CD1c-positive myeloid dendritic cell (primary cell): ENCODE measurements around the gene RTN4R.

Source experiments
- DNase-seq: peaks from one replicate; pipeline ENCODE4 v3.0.0-alpha.2; 2016; ENCODE audit errors: extremely low spot score

RTN4R gene

GRCh38 chr22:20228939-20229272 lies 39.2 kb downstream of the RTN4R start:
- no peak for DNase-seq

- DNase-seq, result no peak
Observed at GRCh38 chr22:20228055-20228938, 39.8 kb downstream of the RTN4R start.

DNA sequence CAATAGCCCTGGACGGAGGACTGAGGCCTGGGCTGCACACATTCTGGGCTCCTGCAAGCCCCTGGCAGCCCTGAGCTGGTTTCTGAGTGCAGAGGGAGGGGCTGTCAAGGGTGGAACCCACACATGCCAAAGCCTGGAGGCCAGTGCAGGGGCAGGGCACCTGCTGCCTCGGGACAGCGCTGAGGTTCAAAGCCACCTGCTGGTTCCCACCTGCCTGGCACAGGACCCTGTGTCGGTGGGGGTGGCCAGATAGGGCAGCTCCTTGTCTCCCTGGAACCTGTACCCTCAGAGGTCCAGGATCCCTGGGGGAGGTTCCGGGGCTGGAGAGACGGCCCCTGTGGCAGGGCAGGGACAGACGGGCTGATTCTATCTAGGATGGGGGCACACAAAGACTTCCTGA lies 40.8 kb downstream of the RTN4R start:
- no peak for DNase-seq

- no peak for DNase-seq
Observed at GRCh38 chr22:20226760-20227350, 41.3 kb downstream of the RTN4R start.

DNA sequence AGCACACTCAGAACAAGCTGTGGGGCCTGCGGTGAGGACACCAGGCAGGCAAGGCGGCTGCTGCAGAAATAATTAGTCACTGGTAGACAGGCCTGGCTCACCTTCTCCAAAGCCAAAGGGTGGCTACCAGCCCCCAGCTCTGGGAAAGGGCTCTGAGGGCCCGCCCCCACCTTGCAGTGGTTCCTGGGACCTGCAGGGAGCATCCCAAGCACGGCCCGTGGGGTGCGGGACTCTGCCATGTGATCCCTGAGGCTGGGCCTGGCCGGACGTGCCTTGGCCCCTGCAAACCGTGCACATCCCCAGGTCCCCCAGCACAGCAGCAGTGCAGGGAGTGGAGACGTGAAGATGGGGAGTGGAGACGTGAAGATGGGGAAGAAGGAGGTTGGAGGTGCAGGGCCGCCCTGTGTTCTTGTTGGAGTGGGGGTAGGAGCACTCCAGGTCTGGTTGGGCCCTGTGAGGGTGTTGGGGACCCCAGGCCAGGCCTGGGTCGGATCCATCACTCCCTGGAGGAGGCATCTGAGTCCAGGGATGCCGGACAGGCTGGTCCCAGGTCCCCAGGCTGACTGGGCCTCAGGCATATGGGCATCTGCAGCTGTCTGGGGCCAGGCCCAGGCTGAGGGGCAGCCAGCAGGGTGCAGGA lies 41.9 kb downstream of the RTN4R start:
- no peak for DNase-seq

GRCh38 chr22:20225693-20225966 lies 42.5 kb downstream of the RTN4R start:
- DNase-seq, result no peak

DNA sequence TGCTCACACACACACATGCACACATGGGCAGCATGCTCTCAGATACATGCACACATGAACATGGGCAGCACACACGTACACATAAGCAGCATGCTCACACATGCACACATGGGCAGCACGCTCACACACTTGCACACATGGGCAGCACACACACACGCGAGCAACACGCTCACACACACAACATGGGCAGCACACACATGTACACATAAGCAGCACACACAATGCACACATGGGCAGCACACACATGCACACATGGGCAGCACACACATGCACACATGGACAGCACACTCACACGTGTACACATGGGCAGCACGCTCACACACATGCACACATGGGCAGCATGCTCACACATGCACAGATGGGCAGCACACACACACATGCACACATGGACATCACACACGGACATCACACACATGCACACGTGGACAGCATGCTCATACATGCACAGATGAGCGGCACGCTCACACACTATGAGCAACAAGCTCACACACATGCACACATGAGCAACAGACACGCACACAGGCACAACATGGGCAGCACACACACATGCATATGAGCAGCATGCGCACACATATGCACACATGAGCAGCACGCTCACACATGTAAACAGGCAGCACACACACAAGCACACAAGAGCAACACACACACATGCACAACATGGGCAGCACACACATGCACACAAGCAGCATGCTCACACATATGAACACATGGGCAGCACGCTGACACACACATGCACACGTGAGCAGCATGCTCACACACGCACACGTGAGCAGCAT lies 43.0 kb downstream of the RTN4R start:
- no peak for DNase-seq

GRCh38 chr22:20224256-20224626 lies 43.9 kb downstream of the RTN4R start:
- no peak for DNase-seq

- DNase-seq, result no peak
Observed at GRCh38 chr22:20223421-20224255, 44.5 kb downstream of the RTN4R start.

GRCh38 chr22:20222764-20223420 lies 45.2 kb downstream of the RTN4R start:
- no peak for DNase-seq

DNA sequence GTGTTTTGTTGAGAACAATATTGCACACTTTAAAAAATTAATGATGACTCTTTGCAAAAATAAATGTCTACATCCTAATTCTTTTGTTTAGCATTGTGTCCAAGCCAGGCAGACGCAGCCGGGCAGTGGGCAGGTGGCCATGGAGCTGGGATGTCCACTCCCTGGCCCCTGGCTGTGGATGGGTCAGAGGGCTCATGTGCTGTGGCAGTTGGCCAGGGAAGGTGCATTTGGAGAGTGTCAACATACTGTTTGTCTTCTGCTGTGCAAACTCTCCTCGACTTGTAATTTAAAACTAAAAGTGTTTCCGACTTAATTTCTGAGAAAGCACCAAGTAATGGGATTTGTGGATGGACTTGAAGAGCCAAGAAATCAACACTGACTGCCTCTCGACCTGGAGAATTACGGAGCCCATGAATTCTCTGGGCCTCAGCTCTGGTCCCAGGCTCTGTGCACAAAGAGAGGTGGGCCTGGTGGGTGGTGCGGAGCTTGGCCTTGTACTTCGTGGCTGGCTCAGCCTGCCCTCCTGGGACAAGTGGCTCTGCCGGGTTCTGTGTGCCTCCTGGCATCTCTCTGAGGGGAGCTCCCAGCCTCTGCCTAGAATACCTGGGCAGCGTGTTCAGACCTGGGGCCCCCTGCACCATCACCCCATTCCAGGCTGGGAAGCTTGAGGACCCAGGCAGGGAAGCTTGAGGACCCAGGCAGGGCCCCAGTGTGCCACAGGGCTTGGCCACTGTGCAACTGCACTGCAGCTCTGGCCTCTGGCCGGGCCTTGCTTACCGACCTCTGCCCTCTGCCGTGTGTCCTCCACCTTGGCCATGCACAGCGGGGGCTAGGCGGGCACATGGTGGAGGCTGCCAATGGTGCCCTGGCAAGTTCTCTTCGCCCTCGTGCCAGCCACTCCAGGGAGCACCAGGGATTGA lies 46.4 kb downstream of the RTN4R start:
- DNase-seq, result no peak

GRCh38 chr22:20220629-20221026 lies 47.5 kb downstream of the RTN4R start:
- no peak for DNase-seq

GRCh38 chr22:20219667-20220628 lies 48.2 kb downstream of the RTN4R start:
- DNase-seq, result peak; percentile 6

GRCh38 chr22:20218987-20219386 lies 49.1 kb downstream of the RTN4R start:
- DNase-seq, result no peak

DNA sequence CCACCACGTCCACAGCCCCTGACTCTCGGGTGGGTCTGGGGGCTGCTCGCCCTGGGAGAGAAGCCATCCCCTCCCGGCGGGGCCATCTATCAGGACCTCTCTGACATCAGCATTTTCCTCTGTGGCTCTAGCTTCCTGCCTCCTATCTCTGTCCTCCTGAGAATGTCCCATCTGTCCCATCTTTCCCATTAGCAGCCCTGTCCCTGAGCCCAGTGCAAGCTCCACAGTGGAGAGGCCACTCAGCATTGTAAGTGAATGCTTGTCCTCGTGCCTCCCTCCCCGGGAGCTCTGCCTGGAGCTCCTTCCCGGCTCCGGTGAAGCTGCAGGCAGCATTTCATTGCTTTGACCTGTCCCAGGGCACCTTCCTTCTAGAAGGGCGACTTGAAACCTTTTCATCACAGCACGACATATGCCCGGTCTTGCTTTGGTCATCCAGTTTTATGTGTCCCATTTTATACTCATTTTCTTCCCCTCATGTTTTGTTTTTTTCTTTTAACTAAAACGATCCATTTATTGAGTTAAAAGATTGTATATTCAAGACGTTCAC lies 49.7 kb downstream of the RTN4R start:
- no peak for DNase-seq

GRCh38 chr22:20217563-20217962 lies 50.6 kb downstream of the RTN4R start:
- no peak for DNase-seq

DNA sequence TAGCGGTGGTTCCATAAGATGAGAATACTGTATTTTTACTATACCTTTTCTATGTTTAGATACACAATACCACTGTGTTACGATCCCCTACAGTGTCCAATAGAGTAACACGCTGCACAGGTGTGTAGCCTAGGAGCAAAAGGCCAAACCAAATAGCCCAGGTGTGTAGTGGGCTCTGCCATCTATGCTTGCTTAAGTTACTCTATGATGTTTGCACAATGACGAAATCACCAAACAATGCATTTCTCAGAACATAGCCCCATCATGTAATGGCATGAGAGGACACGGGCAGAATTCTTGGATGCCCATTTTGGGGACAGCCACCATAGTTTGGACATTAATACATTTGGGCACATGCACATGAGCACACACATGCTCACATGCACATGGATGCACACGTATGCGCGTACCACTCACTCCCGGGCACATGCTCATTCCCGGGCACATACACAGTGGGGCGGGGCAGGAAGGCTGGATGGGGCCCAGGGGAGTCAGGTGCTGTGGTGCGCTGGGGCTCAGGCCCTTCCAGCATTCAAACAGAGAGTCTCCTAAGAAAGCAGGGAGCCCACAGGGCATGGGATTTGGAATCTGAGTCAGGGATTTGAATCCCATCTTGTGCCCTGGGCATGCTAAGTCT lies 51.1 kb downstream of the RTN4R start:
- DNase-seq, result no peak

DNA sequence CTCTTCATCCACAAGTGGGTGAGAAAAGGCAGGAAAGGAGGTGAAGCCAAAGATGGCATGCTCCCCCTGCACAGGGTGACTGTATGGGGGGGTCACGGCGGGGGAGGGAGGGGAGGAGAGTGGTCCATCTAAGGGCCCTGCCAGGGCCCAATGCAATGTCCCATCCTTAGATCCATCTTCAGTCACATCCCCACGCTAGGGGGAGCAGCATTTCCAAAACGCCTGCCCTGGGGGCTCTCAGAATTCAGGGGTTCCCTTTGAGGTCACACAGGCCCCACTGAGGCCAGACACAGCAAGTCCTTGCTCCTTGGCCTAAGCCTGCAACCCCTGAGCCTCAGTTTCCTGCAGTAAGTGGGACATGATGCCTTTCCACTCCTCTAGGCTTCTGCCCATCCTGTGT lies 52.4 kb downstream of the RTN4R start:
- no peak for DNase-seq
